ENCODE results near the gene PLCD1. TPM values are rescaled to one million over a fixed set of nuclear protein-coding genes. Genes with fewer than 3 reads are reported as not detected.
A peak's percentile ranks its signal among the peaks of the same experiment; 100 is the strongest.

Gene PLCD1
- total RNA-seq, 1 donor from 2014 or later = 30.1 TPM

GRCh38 chr3:38006445-38006995 lies 22.9 kb downstream of the PLCD1 start:
- intact Hi-C loops (cut with DNase I) = no loop called here
- peaks cover 64% of the 10 kb centered on the region for H3K36me3 ChIP-seq

DNA sequence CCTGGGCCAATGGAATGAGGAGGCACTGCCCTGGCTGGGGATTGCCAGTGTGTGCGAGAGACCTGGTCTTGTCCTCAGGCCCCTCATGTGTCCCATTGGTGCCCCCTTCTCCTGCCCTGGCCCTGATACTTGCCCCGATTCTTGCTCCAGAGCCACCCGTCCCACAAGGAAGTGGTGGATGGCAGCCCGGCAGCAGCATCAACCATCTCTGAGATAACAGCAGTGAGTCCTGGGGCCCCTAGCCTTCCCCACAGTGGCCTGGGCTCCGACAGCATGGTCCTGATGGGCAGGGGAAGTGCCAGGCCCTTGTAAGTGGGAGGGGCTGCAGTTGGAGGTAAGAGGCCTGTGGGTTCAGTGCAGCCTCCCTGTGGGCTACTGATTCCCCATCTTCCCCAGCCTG lies 23.4 kb downstream of the PLCD1 start:
- H3K27ac ChIP-seq = no peak overlapping the region
- peaks cover 64% of the 10 kb centered on the region for H3K36me3 ChIP-seq
- no peaks in the 10 kb centered on the region for H3K9me3 ChIP-seq
- peak; percentile 32 for DNase-seq
- H3K4me3 ChIP-seq = no peak overlapping the region
- peaks cover 12% of the 10 kb centered on the region for H3K4me1 ChIP-seq
- no peak for ATAC-seq
- TF ChIP-seq, protein P1, sequence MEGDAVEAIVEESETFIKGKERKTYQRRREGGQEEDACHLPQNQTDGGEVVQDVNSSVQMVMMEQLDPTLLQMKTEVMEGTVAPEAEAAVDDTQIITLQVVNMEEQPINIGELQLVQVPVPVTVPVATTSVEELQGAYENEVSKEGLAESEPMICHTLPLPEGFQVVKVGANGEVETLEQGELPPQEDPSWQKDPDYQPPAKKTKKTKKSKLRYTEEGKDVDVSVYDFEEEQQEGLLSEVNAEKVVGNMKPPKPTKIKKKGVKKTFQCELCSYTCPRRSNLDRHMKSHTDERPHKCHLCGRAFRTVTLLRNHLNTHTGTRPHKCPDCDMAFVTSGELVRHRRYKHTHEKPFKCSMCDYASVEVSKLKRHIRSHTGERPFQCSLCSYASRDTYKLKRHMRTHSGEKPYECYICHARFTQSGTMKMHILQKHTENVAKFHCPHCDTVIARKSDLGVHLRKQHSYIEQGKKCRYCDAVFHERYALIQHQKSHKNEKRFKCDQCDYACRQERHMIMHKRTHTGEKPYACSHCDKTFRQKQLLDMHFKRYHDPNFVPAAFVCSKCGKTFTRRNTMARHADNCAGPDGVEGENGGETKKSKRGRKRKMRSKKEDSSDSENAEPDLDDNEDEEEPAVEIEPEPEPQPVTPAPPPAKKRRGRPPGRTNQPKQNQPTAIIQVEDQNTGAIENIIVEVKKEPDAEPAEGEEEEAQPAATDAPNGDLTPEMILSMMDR (IDR thresholded peaks at IDR 0.05) = no peak
- no peaks in the 10 kb centered on the region for H3K27me3 ChIP-seq (ENCODE audit: low read depth)
- intact Hi-C loops (cut with DNase I) = no loop called here

More at GRCh38 chr3:38006445-38006995, 22.9 kb downstream of the PLCD1 start:
- TF ChIP-seq, protein P1 (IDR thresholded peaks at IDR 0.05) = no peak
- Histone ChIP-seq H3K27me3 (ENCODE audit: low read depth) (no peaks in the 10 kb centered on the region), H3K9me3 (no peaks in the 10 kb centered on the region), H3K4me1 (peaks cover 12% of the 10 kb centered on the region), H3K27ac (no peak overlapping the region), H3K4me3 (no peak overlapping the region)
- DNase-seq (no peak), ATAC-seq (no peak)

GRCh38 chr3:38005076-38006020 lies 24.1 kb downstream of the PLCD1 start:
- ATAC-seq (no peak), DNase-seq (peak; percentile 46)
- Histone ChIP-seq H3K9me3 (no peaks in the 10 kb centered on the region), H3K4me1 (peaks cover 12% of the 10 kb centered on the region), H3K27ac (no peak overlapping the region), H3K36me3 (peaks cover 59% of the 10 kb centered on the region), H3K4me3 (no peak overlapping the region), H3K27me3 (ENCODE audit: low read depth) (no peaks in the 10 kb centered on the region)
- intact Hi-C loops (cut with DNase I) = no loop called here
- TF ChIP-seq, protein P1 (IDR thresholded peaks at IDR 0.05) = no peak

- Histone ChIP-seq H3K36me3 (peaks cover 51% of the 10 kb centered on the region), H3K27me3 (ENCODE audit: low read depth) (no peaks in the 10 kb centered on the region), H3K4me3 (no peak overlapping the region), H3K9me3 (no peaks in the 10 kb centered on the region), H3K4me1 (peaks cover 12% of the 10 kb centered on the region), H3K27ac (peak overlapping the region; percentile 18)
- intact Hi-C loops (cut with DNase I) = no loop called here
- TF ChIP-seq, protein P1 (IDR thresholded peaks at IDR 0.05) = peak; percentile 68
- DNase-seq (peak; percentile 83), ATAC-seq (peak; percentile 79 to 84)
These were observed 24.9 kb downstream of the PLCD1 start for GRCh38 chr3:38004415-38005075.

DNA sequence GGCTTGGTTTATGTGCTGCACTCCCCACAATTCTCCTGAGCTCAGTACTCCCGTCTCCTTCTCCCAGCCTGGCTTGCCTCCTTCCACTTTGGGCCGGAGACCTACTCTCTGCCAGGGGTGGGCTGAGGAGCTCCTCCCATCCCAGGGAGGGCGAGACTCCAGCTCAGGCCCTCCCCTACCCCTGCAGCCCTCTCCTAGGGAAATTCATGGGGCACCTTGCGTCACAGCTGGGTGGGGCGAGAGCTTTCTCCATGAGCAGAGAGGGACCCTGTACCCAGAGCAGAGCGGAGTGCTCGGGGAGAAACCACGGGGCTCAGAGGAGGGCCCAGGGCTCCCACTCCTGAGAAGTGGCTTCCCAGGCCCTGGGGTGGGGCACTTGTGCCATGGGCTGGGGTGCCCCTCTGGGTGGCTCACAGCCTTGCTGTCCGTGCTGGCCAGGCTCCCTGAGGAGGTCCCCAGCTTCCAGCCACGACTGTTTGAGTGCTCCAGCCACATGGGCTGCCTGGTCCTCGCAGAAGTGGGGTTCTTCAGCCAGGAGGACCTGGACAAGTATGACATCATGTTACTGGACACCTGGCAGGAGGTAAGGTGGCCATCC lies 25.5 kb downstream of the PLCD1 start:
- Histone ChIP-seq H3K4me1 (peaks cover 15% of the 10 kb centered on the region), H3K36me3 (peaks cover 44% of the 10 kb centered on the region), H3K4me3 (no peak overlapping the region), H3K9me3 (no peaks in the 10 kb centered on the region), H3K27ac (peak overlapping the region; percentile 18), H3K27me3 (ENCODE audit: low read depth) (no peaks in the 10 kb centered on the region)
- ATAC-seq (peak; percentile 1 to 12), DNase-seq (no peak)
- TF ChIP-seq, protein P1 (IDR thresholded peaks at IDR 0.05) = no peak
- intact Hi-C loops (cut with DNase I) = no loop called here

Measured in lower lobe of right lung (tissue), 2 donors.